ENCODE measurements around the gene MTPN.

MTPN gene

GRCh38 chr7:135905858-135906257, 71.3 kb downstream of the MTPN start:
- CTCF ChIA-PET: interaction anchor here (1.1 to 1.2 kb wide), 2 partner anchors 10 to 24 kb away, joined by 3 to 4 read pairs; no protein-coding TSS in a partner anchor
- no peak for DNase-seq (ENCODE audit: extremely low spot score)
- TF ChIP-seq CTCF (IDR thresholded peaks at IDR 0.05; ENCODE audit: control extremely low read depth, extremely low read depth, low read depth, missing control alignments): no peak
- POLR2A ChIA-PET: no interaction called here

- ChIA-PET CTCF (interaction anchor here (1.1 to 1.2 kb wide), 2 partner anchors 10 to 23 kb away, joined by 3 to 4 read pairs; no protein-coding TSS in a partner anchor), POLR2A (no interaction called here)
- TF ChIP-seq CTCF (IDR thresholded peaks at IDR 0.05; ENCODE audit: control extremely low read depth, extremely low read depth, low read depth, missing control alignments): no peak
- no peak for DNase-seq (ENCODE audit: extremely low spot score)
Observed at GRCh38 chr7:135905355-135905754, 71.8 kb downstream of the MTPN start.

GRCh38 chr7:135904282-135904681, 72.9 kb downstream of the MTPN start:
- no peak for TF ChIP-seq CTCF (IDR thresholded peaks at IDR 0.05; ENCODE audit: control extremely low read depth, extremely low read depth, low read depth, missing control alignments)
- ChIA-PET POLR2A (no interaction called here), CTCF (no interaction called here)
- no peak for DNase-seq (ENCODE audit: extremely low spot score)

- ChIA-PET POLR2A (no interaction called here), CTCF (interaction anchor here (1.2 to 1.6 kb wide), 2 partner anchors 21 to 83 kb away, joined by 3 read pairs; no protein-coding TSS in a partner anchor)
- no peak for DNase-seq (ENCODE audit: extremely low spot score)
- TF ChIP-seq CTCF (IDR thresholded peaks at IDR 0.05; ENCODE audit: control extremely low read depth, extremely low read depth, low read depth, missing control alignments): no peak
Observed at GRCh38 chr7:135901585-135902540, 75.3 kb downstream of the MTPN start.

- no peak for DNase-seq (ENCODE audit: extremely low spot score)
- no peak for TF ChIP-seq CTCF (IDR thresholded peaks at IDR 0.05; ENCODE audit: control extremely low read depth, extremely low read depth, low read depth, missing control alignments)
- POLR2A ChIA-PET: no interaction called here
- CTCF ChIA-PET: interaction anchor here (1.7 kb wide), 1 partner anchor 11 kb away, joined by 5 read pairs; no protein-coding TSS in a partner anchor
Observed at GRCh38 chr7:135900065-135900546, 77.1 kb downstream of the MTPN start.

GRCh38 chr7:135899458-135900064, 77.6 kb downstream of the MTPN start:
- TF ChIP-seq CTCF (IDR thresholded peaks at IDR 0.05; ENCODE audit: control extremely low read depth, extremely low read depth, low read depth, missing control alignments): no peak
- CTCF ChIA-PET: interaction anchor here (1.7 kb wide), 1 partner anchor 12 kb away, joined by 5 read pairs; no protein-coding TSS in a partner anchor
- no peak for DNase-seq (ENCODE audit: extremely low spot score)
- POLR2A ChIA-PET: no interaction called here
